ENCODE results near the gene GRIK4. TPM values are rescaled to one million over a fixed set of nuclear protein-coding genes. Genes with fewer than 3 reads are reported as not detected.

Gene GRIK4
- total and polyA plus RNA-seq, 12 donors: 0.33 to 4.8 (median 3.0) TPM

DNA sequence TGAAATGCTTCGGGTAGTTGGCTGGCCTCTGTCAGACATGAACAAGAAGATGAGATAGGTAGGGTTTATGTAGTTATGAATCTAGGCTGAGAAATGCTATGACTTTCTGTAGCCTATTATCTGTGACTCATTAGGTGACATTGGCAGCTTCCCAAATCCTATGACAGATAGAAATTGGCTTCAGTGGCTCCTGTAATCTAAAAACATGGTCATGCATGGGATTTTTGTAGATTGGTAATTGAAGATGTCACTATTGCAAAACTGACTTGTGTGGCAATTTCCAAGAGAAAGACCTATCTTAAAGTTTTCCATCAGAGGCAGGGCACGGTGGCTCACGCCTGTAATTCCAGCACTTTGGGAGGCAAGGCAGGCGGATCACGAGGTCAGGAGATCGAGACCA is 29.4 kb upstream of the GRIK4 start:
- DNase-seq: peak; percentile 65 to 85 (median 74)
- no peaks in the 10 kb centered on the region for H3K27me3 ChIP-seq
- no peak overlapping the region for H3K4me3 ChIP-seq
- H3K4me1 ChIP-seq (replicated peaks in 1 of 2): peaks cover 0 to 6% of the 10 kb centered on the region in 2 donors
- intact Hi-C loops (cut with DNase I): no loop called here
- peak overlapping the region; percentile 27 to 81 (median 77) for H3K27ac ChIP-seq
- TF ChIP-seq POLR2A (IDR thresholded peaks at IDR 0.05) (peak in 1 of 2 donors; percentile 30), CTCF (IDR thresholded peaks at IDR 0.05) (no peak)
- peaks cover 0 to 79% of the 10 kb centered on the region in 2 donors for H3K36me3 ChIP-seq (replicated peaks in 1 of 2)
- WGBS, 4 donors: 62 to 70% (median 66%) methylated on average over 6 of the region's 6 CpGs
- H3K9me3 ChIP-seq (replicated peaks in 1 of 3): no peaks in the 10 kb centered on the region

DNA sequence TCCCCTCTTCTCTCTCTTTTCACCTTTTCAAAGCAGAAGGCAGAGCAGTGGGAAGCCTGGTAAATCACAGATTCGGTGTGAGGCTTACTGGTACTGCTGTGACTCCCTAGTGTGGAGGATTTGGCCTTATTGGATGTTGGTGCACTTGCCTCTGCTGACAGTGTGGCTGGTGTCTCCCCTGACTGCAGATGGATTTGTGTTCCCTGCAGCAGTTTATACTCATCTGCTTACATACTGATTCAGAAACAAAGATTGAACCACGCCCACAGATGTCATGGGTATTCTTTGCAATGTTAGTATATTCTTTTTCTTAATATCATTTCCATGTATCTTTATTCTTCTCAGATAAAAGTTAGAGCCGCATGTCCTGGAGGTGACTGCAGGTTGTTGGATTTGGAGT is 26.8 kb upstream of the GRIK4 start:
- DNase-seq: no peak
- H3K4me3 ChIP-seq: no peak overlapping the region
- WGBS, 4 donors: 75 to 88% (median 86%) methylated on average over 3 of the region's 3 CpGs
- H3K36me3 ChIP-seq (replicated peaks in 1 of 2): peaks cover 0 to 53% of the 10 kb centered on the region in 2 donors
- H3K27ac ChIP-seq: no peak overlapping the region
- no peaks in the 10 kb centered on the region for H3K27me3 ChIP-seq
- H3K9me3 ChIP-seq (replicated peaks in 1 of 3): no peaks in the 10 kb centered on the region
- H3K4me1 ChIP-seq (replicated peaks in 1 of 2): peaks cover 0 to 6% of the 10 kb centered on the region in 2 donors
- intact Hi-C loops (cut with DNase I): no loop called here
- TF ChIP-seq CTCF (IDR thresholded peaks at IDR 0.05) (no peak), POLR2A (IDR thresholded peaks at IDR 0.05) (no peak)

DNA sequence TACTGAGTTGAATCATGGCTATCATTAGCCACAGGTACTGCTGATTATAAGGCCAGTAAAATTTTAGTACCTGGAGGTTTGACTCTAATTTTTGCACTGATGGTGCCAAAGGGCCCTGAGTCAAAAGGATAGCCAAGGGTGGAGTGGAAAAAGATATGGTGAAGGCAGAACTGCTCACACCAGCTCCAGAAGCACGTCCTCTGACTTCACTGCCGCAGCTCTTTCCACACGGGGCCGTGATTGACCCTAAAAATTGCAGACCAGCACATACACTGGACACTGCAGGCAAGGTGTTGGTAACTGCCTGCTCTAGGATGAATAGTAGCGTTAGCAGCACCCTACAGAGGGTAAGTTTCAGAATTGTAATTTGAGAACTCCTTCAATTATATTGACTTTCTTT is 25.4 kb upstream of the GRIK4 start:
- intact Hi-C loops (cut with DNase I): no loop called here
- TF ChIP-seq POLR2A (IDR thresholded peaks at IDR 0.05) (no peak), CTCF (IDR thresholded peaks at IDR 0.05) (no peak)
- H3K4me1 ChIP-seq (replicated peaks in 1 of 2): peaks cover 0 to 6% of the 10 kb centered on the region in 2 donors
- no peaks in the 10 kb centered on the region for H3K9me3 ChIP-seq (replicated peaks in 1 of 3)
- no peak overlapping the region for H3K4me3 ChIP-seq
- no peak for DNase-seq
- WGBS, 4 donors: 95 to 96% (median 96%) methylated on average over 5 of the region's 5 CpGs
- peaks cover 0 to 41% of the 10 kb centered on the region in 2 donors for H3K36me3 ChIP-seq (replicated peaks in 1 of 2)
- no peak overlapping the region for H3K27ac ChIP-seq
- H3K27me3 ChIP-seq: no peaks in the 10 kb centered on the region

- Histone ChIP-seq H3K9me3 (replicated peaks in 1 of 3) (no peaks in the 10 kb centered on the region), H3K4me1 (replicated peaks in 1 of 2) (no peaks in the 10 kb centered on the region), H3K27ac (no peak overlapping the region), H3K27me3 (no peaks in the 10 kb centered on the region), H3K36me3 (replicated peaks in 1 of 2) (peaks cover 0 to 18% of the 10 kb centered on the region in 2 donors), H3K4me3 (no peak overlapping the region)
- TF ChIP-seq CTCF (IDR thresholded peaks at IDR 0.05): no peak
- no peak for TF ChIP-seq POLR2A (IDR thresholded peaks at IDR 0.05)
- 49 to 69% (median 65%) methylated on average over 1 of the region's 1 CpG for WGBS, 4 donors
- intact Hi-C loops (cut with DNase I): no loop called here
- no peak for DNase-seq
Observed at GRCh38 chr11:120489799-120490198, 21.7 kb upstream of the GRIK4 start.
